ENCODE measurements around the gene CACNA1E. TPM values are rescaled to one million over a fixed set of nuclear protein-coding genes. Genes with fewer than 3 reads are reported as not detected.

Gene CACNA1E
- total RNA-seq, 1 donor from 2014 or later, result not detected

DNA sequence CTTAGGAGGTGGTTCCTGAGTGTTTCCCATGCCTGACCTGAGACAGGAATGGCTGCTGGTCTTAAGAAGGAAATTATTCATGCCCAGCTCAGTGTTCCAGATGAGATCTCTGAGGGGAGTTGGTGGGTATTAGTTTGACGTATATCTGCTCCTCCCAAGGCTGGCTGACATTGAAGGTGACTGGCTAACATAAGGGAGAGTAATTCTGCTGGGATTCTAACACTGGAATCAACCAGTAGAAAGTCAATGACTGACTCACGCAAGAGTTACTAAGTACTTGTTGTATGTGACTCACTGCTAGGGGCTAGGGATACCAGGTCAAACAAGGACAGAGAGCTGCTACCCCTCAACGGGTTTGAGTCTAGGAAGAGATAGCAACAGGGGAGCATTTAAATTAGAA, 177.3 kb downstream of the CACNA1E start:
- Mint-ChIP-seq H3K36me3 (ENCODE audit: low read depth) (no peaks in the 10 kb centered on the region), H3K4me3 (no peak overlapping the region), H3K4me1 (no peaks in the 10 kb centered on the region), H3K9me3 (no peaks in the 10 kb centered on the region), H3K27me3 (peaks cover 8% of the 10 kb centered on the region), H3K27ac (no peak overlapping the region)
- DNase-seq, result no peak
- intact Hi-C loops (cut with micrococcal nuclease), result no loop called here

DNA sequence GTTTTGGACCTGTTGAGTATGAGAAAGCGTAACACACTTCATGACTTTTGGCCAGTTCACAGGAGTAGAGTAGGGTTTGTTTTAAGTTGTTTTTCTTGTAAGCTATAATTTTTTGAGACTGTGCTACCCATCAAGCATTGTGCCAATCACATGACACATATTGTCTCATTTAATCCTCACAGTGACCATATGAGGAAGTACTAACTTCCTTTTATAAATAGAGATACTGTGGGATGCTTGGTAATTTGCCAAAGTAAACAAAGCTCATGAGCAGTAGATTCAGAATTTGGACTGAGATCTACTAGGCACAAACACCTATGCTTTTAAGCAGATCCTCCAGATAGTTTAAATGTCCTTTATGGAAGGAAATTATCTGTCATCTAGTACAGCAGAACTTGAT, 178.3 kb downstream of the CACNA1E start:
- Mint-ChIP-seq H3K27ac (no peak overlapping the region), H3K4me3 (no peak overlapping the region), H3K9me3 (no peaks in the 10 kb centered on the region), H3K36me3 (ENCODE audit: low read depth) (no peaks in the 10 kb centered on the region), H3K27me3 (peaks cover 11% of the 10 kb centered on the region), H3K4me1 (no peaks in the 10 kb centered on the region)
- intact Hi-C loops (cut with micrococcal nuclease), result no loop called here
- no peak for DNase-seq

DNA sequence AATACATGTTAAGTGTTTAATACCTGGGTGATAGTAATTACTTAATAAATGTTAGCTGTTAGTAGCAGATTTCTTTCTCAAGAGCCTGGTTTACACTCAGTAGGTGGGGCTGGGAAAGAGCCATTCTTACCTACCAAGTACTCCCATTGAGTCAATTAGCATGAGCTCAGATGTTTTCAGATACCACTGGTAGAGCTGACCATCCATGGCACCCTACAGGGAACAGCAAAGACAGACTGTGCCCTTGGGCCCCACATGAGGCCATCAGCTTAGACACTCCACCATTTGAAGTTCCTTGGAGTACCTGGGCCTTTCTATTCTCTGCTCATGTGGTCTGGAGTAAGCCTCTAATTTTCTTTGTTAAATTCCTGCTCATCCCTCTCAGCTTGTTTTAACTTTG, 179.3 kb downstream of the CACNA1E start:
- intact Hi-C loops (cut with micrococcal nuclease), result no loop called here
- Mint-ChIP-seq H3K27me3 (peaks cover 9% of the 10 kb centered on the region), H3K27ac (no peak overlapping the region), H3K9me3 (no peaks in the 10 kb centered on the region), H3K4me3 (no peak overlapping the region), H3K36me3 (ENCODE audit: low read depth) (no peaks in the 10 kb centered on the region), H3K4me1 (no peaks in the 10 kb centered on the region)
- no peak for DNase-seq

DNA sequence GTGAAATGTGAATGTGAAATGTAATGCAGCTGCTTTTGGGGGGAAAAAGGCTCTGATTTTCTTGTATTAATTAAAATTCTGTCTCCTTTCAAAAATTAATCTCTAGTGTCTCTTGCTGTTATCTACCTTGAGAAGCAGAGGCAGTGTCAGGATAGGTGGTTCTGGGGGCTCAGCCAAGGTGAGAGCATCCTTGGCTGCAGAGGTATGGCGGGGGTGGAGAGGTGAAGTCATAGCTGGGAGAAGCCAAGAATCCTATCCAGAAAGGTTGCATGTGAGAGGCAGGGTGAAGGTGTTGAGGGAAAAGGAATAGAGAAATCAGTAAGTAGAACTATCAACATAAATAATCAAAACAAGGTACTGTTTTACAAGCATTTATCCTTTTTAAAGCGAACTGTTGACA, 181.2 kb downstream of the CACNA1E start:
- Mint-ChIP-seq H3K27ac (no peak overlapping the region), H3K36me3 (ENCODE audit: low read depth) (no peaks in the 10 kb centered on the region), H3K4me3 (no peak overlapping the region), H3K9me3 (no peaks in the 10 kb centered on the region), H3K4me1 (no peaks in the 10 kb centered on the region), H3K27me3 (peaks cover 9% of the 10 kb centered on the region)
- intact Hi-C loops (cut with micrococcal nuclease), result no loop called here
- DNase-seq, result no peak

DNA sequence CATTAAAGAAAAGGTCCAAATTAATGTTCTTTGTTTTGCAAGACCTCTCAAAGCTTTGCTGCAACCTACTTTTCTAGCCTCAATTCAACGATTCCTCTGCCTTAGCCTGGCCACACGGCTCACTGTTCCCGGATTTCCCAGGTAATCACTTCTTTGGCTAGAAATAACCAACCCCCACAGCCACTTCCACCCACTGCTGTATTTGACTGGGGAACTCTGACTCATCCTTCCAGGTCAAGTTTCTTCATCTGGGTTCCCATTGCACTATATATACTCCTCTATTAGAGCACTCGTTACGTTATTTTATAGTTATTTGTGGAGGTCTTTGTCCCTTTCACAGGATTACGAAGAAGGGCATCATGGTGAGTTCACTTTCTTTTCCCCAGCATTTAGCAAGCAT, 185.9 kb downstream of the CACNA1E start:
- Mint-ChIP-seq H3K4me1 (no peaks in the 10 kb centered on the region), H3K36me3 (ENCODE audit: low read depth) (no peaks in the 10 kb centered on the region), H3K27me3 (peaks cover 6% of the 10 kb centered on the region), H3K9me3 (no peaks in the 10 kb centered on the region), H3K4me3 (no peak overlapping the region), H3K27ac (no peak overlapping the region)
- DNase-seq, result no peak
- intact Hi-C loops (cut with micrococcal nuclease), result no loop called here

DNA sequence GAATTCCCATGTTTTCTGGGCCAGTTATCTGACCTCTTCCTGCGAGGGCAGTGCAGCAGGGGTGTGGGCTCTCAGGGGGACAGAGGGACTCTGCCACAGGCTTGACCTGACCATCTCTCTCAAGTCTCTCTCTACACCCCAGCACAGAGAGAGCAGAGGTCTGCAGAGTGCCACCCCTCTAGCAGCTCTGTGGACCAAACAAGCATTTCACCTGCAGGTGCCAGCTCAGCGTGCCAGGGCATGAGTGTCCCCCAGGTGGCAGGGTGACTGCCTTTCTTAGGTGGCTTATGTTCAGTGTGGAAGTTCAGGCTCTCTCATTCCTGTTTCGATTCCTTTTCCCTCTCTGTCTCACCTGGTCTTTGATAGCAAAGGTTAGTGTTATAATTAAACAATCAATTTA, 191.3 kb downstream of the CACNA1E start:
- Mint-ChIP-seq H3K27me3 (peaks cover 14% of the 10 kb centered on the region), H3K36me3 (ENCODE audit: low read depth) (no peaks in the 10 kb centered on the region), H3K4me3 (no peak overlapping the region), H3K9me3 (no peaks in the 10 kb centered on the region), H3K27ac (no peak overlapping the region), H3K4me1 (no peaks in the 10 kb centered on the region)
- intact Hi-C loops (cut with micrococcal nuclease), result no loop called here
- DNase-seq, result no peak

DNA sequence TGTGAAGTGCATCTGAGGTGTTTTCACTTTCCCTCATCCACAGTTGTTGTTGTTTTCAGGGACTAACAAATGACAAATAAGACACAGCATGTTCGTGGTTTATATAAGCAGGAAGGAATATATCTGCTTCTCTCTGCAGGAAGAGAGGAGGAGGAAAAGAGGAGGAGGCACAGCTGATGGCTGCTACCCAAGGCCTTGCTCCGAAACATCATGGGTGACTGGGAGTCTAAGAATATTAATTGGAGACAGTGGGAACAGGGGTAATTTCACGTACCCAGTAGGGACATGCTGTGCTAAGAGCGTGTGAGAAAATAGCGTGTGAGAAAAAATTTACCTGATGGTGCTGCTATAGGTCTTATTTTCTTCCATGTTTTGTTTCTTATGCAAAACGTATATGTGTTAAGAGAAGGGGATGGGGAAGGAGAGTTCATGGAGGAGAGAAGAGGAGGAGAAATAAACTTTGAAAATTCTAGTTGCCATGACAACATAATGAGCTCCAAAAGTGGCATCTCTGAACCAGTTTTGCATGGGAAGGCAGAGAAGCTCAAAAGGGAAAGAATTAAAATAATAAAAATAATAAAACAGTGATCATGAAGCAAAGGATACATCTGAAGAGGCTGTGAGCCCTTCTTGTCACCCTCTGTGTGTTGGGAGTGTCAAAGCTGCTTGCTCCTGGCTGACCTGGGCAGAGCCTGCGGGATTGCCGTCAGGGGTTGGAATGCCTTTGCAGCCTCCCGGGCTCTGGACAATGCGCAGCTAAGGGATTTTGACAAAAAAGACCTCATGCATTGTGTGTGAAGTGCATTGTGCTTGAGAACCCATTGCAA, 192.0 kb downstream of the CACNA1E start:
- H3K27ac Mint-ChIP-seq, result no peak overlapping the region
- no peaks in the 10 kb centered on the region for H3K9me3 Mint-ChIP-seq
- DNase-seq, result no peak
- H3K4me1 Mint-ChIP-seq, result no peaks in the 10 kb centered on the region
- intact Hi-C loops (cut with micrococcal nuclease), result no loop called here
- H3K27me3 Mint-ChIP-seq, result peaks cover 14% of the 10 kb centered on the region
- no peak overlapping the region for H3K4me3 Mint-ChIP-seq
- no peaks in the 10 kb centered on the region for H3K36me3 Mint-ChIP-seq (ENCODE audit: low read depth)

DNA sequence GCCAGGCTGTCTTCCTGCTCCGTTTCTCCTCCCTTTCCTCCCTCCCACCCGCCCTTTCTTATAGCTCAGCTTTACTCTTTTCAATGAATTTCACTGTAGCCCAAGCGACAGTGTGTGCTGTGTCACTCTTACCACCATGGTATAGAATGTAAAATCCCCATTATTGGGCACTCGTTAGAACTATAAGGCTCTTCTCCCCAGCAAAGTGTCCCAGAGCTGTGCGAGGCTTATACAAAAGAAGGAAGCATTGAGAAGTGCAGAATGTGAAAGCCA, 192.5 kb downstream of the CACNA1E start:
- no peak for DNase-seq
- intact Hi-C loops (cut with micrococcal nuclease), result no loop called here
- H3K4me3 Mint-ChIP-seq, result no peak overlapping the region
- no peaks in the 10 kb centered on the region for H3K9me3 Mint-ChIP-seq
- H3K36me3 Mint-ChIP-seq (ENCODE audit: low read depth), result no peaks in the 10 kb centered on the region
- no peaks in the 10 kb centered on the region for H3K4me1 Mint-ChIP-seq
- H3K27me3 Mint-ChIP-seq, result peaks cover 14% of the 10 kb centered on the region
- no peak overlapping the region for H3K27ac Mint-ChIP-seq

DNA sequence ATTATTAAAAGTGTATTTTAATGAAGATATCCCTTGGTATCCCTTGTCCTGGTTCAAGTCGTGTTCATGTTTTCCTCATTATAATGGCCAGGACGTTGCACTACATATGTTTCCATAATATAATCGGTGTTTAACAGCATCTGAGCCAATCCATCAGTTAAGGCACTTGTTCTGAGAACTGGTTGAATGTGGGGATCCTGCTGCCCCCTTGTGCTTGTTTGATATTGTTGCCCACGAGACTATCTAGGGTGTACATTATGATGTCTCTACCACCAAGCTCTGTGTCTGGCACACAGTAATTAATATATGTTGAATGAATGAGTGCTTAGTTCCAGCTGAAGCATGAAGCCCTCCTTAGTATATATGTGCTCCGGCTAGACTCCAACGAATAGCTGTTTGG, 193.0 kb downstream of the CACNA1E start:
- DNase-seq, result no peak
- no peaks in the 10 kb centered on the region for H3K9me3 Mint-ChIP-seq
- peaks cover 14% of the 10 kb centered on the region for H3K27me3 Mint-ChIP-seq
- no peaks in the 10 kb centered on the region for H3K36me3 Mint-ChIP-seq (ENCODE audit: low read depth)
- H3K4me3 Mint-ChIP-seq, result no peak overlapping the region
- intact Hi-C loops (cut with micrococcal nuclease), result no loop called here
- H3K27ac Mint-ChIP-seq, result no peak overlapping the region
- H3K4me1 Mint-ChIP-seq, result no peaks in the 10 kb centered on the region

DNA sequence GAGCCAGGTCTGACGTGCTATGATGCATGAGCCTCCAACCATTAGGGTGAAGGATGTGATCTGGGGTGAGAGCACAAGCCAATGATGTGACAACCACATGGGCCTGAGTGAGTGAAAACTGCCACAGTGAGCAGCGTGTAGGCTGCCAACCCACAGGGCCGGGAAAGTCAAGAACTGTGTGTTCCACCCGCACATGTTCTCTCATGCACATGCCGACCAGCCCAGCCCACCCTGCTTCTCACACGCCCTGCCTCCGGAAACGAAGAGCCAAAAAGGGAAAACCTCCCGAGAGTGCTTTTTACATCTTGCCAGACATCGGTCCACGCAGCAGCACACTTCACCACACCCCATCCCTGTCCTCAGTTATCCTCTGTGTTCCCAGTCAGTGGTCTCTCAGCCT, 197.0 kb downstream of the CACNA1E start:
- Mint-ChIP-seq H3K4me3 (no peak overlapping the region), H3K27me3 (peaks cover 19% of the 10 kb centered on the region)

DNA sequence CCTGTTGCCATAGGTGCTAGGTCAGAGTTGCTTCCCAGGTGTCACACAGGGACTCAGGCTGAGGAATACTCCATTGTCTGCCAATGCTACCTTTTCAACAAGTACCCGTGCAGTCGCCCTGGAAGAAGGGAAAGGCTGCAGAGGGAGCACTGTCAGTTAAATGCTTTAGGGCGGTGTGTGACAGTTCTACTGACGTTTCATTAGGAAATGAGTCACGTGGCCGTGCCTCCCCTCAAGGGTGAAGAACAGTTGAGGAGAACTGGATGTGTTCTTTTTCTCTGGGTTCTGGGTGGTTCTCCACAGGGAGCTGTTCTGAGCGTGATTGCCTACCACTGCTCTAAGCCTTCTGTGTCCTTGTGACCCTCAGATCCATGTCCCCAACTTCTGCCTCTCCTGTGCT, 197.6 kb downstream of the CACNA1E start:
- Mint-ChIP-seq H3K27ac (no peak overlapping the region), H3K27me3 (peaks cover 19% of the 10 kb centered on the region)
- intact Hi-C loops (cut with micrococcal nuclease), result no loop called here

More for the DNA sequence above, 197.0 kb downstream of the CACNA1E start:
- Mint-ChIP-seq H3K4me1 (no peaks in the 10 kb centered on the region), H3K36me3 (ENCODE audit: low read depth) (no peaks in the 10 kb centered on the region), H3K9me3 (no peaks in the 10 kb centered on the region), H3K27ac (no peak overlapping the region)
- no peak for DNase-seq
- intact Hi-C loops (cut with micrococcal nuclease), result no loop called here

DNA sequence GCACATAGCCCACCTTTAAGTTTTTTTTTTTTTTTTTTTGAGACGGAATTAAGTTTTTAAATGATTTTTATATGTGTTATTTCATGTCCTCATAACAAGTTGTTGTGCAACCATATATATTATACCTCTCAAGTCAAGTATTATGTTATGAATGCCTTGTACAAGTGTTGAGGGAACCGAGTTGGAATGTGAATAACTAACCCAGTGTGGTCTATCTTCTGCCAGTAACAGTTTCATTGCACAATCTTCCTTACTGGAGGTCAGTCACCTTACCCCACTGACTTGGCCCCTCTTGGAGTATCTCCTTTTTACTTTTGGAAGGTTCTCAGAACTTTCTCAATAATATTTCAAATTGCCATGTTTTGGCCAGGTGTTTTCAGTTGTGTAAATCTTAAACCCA, 201.9 kb downstream of the CACNA1E start:
- no peaks in the 10 kb centered on the region for H3K9me3 Mint-ChIP-seq
- peaks cover 9% of the 10 kb centered on the region for H3K27me3 Mint-ChIP-seq
- no peak for DNase-seq
- no peaks in the 10 kb centered on the region for H3K36me3 Mint-ChIP-seq (ENCODE audit: low read depth)
- no peaks in the 10 kb centered on the region for H3K4me1 Mint-ChIP-seq
- intact Hi-C loops (cut with micrococcal nuclease), result no loop called here
- no peak overlapping the region for H3K27ac Mint-ChIP-seq
- H3K4me3 Mint-ChIP-seq, result no peak overlapping the region

More for the DNA sequence above, 197.6 kb downstream of the CACNA1E start:
- Mint-ChIP-seq H3K4me3 (no peak overlapping the region), H3K36me3 (ENCODE audit: low read depth) (no peaks in the 10 kb centered on the region), H3K9me3 (no peaks in the 10 kb centered on the region), H3K4me1 (no peaks in the 10 kb centered on the region)
- no peak for DNase-seq

DNA sequence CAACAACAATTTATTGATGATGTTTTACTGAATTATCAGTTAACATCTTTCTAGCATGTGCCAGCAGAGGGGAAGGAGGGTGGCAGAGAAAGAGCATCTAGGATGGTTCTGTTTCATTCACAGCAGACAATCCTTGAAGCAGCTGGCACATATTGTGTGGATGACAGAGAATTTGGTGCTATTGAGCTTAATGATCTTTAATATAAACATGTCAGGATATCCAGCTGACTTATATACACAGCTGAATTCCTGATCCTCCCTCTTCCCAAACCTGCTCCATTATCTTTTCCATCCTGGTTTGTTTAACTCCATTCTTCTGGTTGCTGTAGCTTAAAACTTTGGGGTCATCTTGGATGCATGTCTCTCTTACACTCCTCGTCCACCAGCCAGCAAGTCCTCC, 218.6 kb downstream of the CACNA1E start:
- Mint-ChIP-seq H3K27ac (no peak overlapping the region), H3K4me1 (no peaks in the 10 kb centered on the region), H3K9me3 (no peaks in the 10 kb centered on the region), H3K4me3 (no peak overlapping the region), H3K36me3 (ENCODE audit: low read depth) (no peaks in the 10 kb centered on the region), H3K27me3 (peaks cover 10% of the 10 kb centered on the region)
- no peak for DNase-seq
- intact Hi-C loops (cut with micrococcal nuclease), result no loop called here

DNA sequence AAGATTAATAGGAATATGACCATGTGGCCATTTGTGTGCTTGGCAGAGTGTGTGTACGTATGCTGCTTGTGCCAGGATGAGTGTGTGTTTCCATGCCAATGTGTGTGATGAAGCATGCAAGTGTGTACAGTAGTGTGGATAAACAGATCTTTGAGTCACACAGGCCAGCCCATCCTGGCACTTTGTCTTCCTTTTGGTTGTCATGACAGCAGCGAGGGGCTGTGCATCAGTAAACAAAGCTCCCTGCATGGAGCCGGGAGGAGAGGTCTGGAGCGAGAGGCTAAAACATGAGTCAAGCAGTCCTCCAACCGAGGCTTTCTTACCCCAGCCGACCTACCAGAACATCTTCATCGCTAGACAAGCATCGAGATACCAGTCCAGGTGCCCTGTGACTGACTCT, 221.2 kb downstream of the CACNA1E start:
- Mint-ChIP-seq H3K4me3 (no peak overlapping the region), H3K4me1 (no peaks in the 10 kb centered on the region), H3K9me3 (no peaks in the 10 kb centered on the region), H3K27ac (no peak overlapping the region), H3K36me3 (ENCODE audit: low read depth) (no peaks in the 10 kb centered on the region), H3K27me3 (peaks cover 9% of the 10 kb centered on the region)
- intact Hi-C loops (cut with micrococcal nuclease), result no loop called here
- DNase-seq, result no peak

DNA sequence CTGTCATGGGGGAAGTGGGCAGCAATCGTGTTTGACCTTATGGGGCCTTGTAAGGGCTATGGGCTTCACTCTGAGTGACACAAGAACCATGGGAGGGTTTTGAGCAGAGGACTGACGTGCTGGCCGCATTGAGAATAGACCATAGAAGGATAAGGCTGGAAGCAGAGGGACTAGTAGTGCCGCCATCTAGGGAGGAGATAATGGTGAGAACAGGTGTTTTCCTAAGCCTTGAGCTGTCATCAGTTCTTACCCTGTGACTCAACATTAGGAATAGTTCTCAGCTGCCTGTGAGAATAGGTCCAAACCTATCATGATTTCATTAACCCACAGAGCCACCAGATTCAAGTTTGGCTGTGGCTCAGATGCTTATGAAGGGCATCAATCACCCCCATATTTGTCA, 228.5 kb downstream of the CACNA1E start:
- peaks cover 2% of the 10 kb centered on the region for H3K27me3 Mint-ChIP-seq
- no peaks in the 10 kb centered on the region for H3K4me1 Mint-ChIP-seq
- intact Hi-C loops (cut with micrococcal nuclease), result no loop called here
- H3K9me3 Mint-ChIP-seq, result no peaks in the 10 kb centered on the region
- H3K4me3 Mint-ChIP-seq, result no peak overlapping the region
- no peak for DNase-seq
- no peaks in the 10 kb centered on the region for H3K36me3 Mint-ChIP-seq (ENCODE audit: low read depth)
- no peak overlapping the region for H3K27ac Mint-ChIP-seq
